Lung microvascular endothelial cell (primary cell): ENCODE data around the gene OR1E1. TPM values are rescaled to one million over a fixed set of nuclear protein-coding genes. Genes with fewer than 3 reads are reported as not detected.

ENCODE experiments used
- total RNA-seq: library from RNA; depleted of rRNA; stranded (reverse); fragments of >200 nt; gene quantifications from 2 replicates; pipeline ENCODE4 v1.2.1, GENCODE V29; 2014

OR1E1 gene
- total RNA-seq, 1 donor from 2014 or later, result not detected

Other genes with a start within 250 kb of the OR1E1 start
- gene OR1A2, start 200.9 kb downstream of the OR1E1 start, total RNA-seq, result not detected in 2 replicates
- not detected in 2 replicates for gene OR1A1, start 190.7 kb downstream of the OR1E1 start, total RNA-seq
- gene OR3A1, start 100.0 kb downstream of the OR1E1 start, total RNA-seq, result not detected in 2 replicates
- not detected in 2 replicates for gene OR3A2, start 12.1 kb downstream of the OR1E1 start, total RNA-seq
- gene OR3A3, start 13.0 kb upstream of the OR1E1 start, total RNA-seq, result not detected in 2 replicates
- not detected in 2 replicates for gene OR1E2, start 35.4 kb upstream of the OR1E1 start, total RNA-seq
- 1.6 TPM in 1 of 2 replicates, not detected in the other for gene SPATA22, start 73.4 kb upstream of the OR1E1 start, total RNA-seq
- gene ASPA, start 77.6 kb upstream of the OR1E1 start, total RNA-seq, result not detected in 2 replicates
- gene TRPV3, start 159.4 kb upstream of the OR1E1 start, total RNA-seq, result under 0.01 TPM in 1 of 2 replicates, not detected in the other
- gene TRPV1, start 211.0 kb upstream of the OR1E1 start, total RNA-seq, result 0.44 and 0.79 TPM in 2 replicates
- 12.0 and 15.7 TPM in 2 replicates for gene SHPK, start 237.8 kb upstream of the OR1E1 start, total RNA-seq
- gene CTNS, start 238.3 kb upstream of the OR1E1 start, total RNA-seq, result 13.3 and 23.4 TPM in 2 replicates